Panc1 (cell line): ENCODE results near the gene PAFAH1B2. TPM values are rescaled to one million over a fixed set of nuclear protein-coding genes. Genes with fewer than 3 reads are reported as not detected.

Source experiments
- ATAC-seq: fragments of 200-7000 bp; cut with Tn5 transposase; 2 replicates; pipeline ENCODE4 v1.9.1; 2020; ENCODE audit warnings: mild to moderate bottlenecking, moderate library complexity
- BruUV-seq: library from RNA; stranded (reverse); fragments of 400-500 nt; replicated peaks from 2 replicates; lab custom pipeline; 2021; lab: Mats Ljungman, UMichigan
- CTCF ChIA-PET: fragments of 300-600 bp; sonication (Branson Sonifier 250); formaldehyde crosslinking; loops from one replicate; lab custom pipeline; 2022; ENCODE audit warnings: antibody characterized with exemption; lab: Charles Lee
- POLR2A ChIA-PET: fragments of 300-600 bp; sonication (Branson Sonifier 250); formaldehyde crosslinking; loops from one replicate; lab custom pipeline; 2022; ENCODE audit warnings: antibody characterized with exemption; lab: Charles Lee
- DNase-seq: peaks from one replicate; pipeline ENCODE4 v3.0.0-alpha.2; 2010; ENCODE audit warnings: low read depth, low spot score
- H3K27ac ChIP-seq: 2 replicates; pipeline ENCODE4 v1.5.1; 2011; ENCODE audit warnings: mild to moderate bottlenecking, low read length, inconsistent platforms
- H3K27me3 ChIP-seq: fragments of 200-500 bp; sonication (Bioruptor generic); 2 replicates; pipeline ENCODE4 v1.6.0; 2014; ENCODE audit warnings: low read length, inconsistent platforms; ENCODE audit not compliant: control insufficient read depth, insufficient read depth
- H3K36me3 ChIP-seq: fragments of 200-500 bp; sonication (Bioruptor generic); 2 replicates; pipeline ENCODE4 v1.5.1; 2014; ENCODE audit warnings: inconsistent platforms, mild to moderate bottlenecking, low read length, moderate library complexity; ENCODE audit not compliant: control insufficient read depth, insufficient read depth
- H3K4me1 ChIP-seq: 2 replicates; pipeline ENCODE4 v1.5.1; 2011; ENCODE audit warnings: inconsistent platforms, mild to moderate bottlenecking, low read length, moderate library complexity; ENCODE audit not compliant: control insufficient read depth, insufficient read depth
- H3K4me3 ChIP-seq, 2 experiments: 2 replicates each; pipeline ENCODE4 v1.5.1; 2011 to 2012; ENCODE audit warnings: low read depth in 2 of 2, low read length in 2 of 2, mild to moderate bottlenecking in 2 of 2, inconsistent platforms in 1 of 2, moderate library complexity in 1 of 2
- H3K9me3 ChIP-seq: fragments of 200-500 bp; sonication (Bioruptor generic); 2 replicates; pipeline ENCODE4 v1.5.1; 2014; ENCODE audit warnings: low read depth, mild to moderate bottlenecking, inconsistent platforms, low read length, moderate library complexity; ENCODE audit not compliant: control insufficient read depth, insufficient read depth
- CTCF ChIP-seq: fragments of 450-650 bp; IDR thresholded peaks from 2 replicates; pipeline ENCODE4 v1.5.1; 2017; ENCODE audit warnings: mild to moderate bottlenecking
- POLR2AphosphoS5 ChIP-seq: IDR thresholded peaks from 2 replicates; pipeline ENCODE4 v1.6.1; 2012; ENCODE audit warnings: mild to moderate bottlenecking, low read depth, low read length, moderate library complexity
- SIN3A ChIP-seq: IDR thresholded peaks from 2 replicates; pipeline ENCODE4 v1.6.1; 2012; ENCODE audit warnings: low read depth, mild to moderate bottlenecking, low read length, moderate library complexity, borderline replicate concordance; ENCODE audit not compliant: insufficient read depth
- TCF7L2 ChIP-seq: IDR thresholded peaks from 2 replicates; pipeline ENCODE4 v1.6.1; 2011; ENCODE audit warnings: mild to moderate bottlenecking, low read depth, low read length, inconsistent platforms
- in situ Hi-C: cut with HindIII; loops from 2 replicates; pipeline ENCODE4 v1.10.0; 2016; ENCODE audit warnings: low sequenced_read_pairs, low pct_unique_long_range_greater_than_20kb
- intact Hi-C: fragments of 100-400 bp; cut with micrococcal nuclease; formaldehyde crosslinking; loops from one replicate; pipeline ENCODE4 v1.10.0; 2022; ENCODE audit not compliant: unreplicated experiment
- total RNA-seq: library from RNA; stranded (reverse); gene quantifications from one replicate; pipeline ENCODE4 v1.2.1, GENCODE V29; 2021; ENCODE audit not compliant: unreplicated experiment
- TF ChIP-seq, protein P1 (sequence below), 2 experiments: IDR thresholded peaks; 2 replicates each; pipeline ENCODE4 v1.6.1; 2011 to 2012; ENCODE audit warnings: low read depth in 2 of 2, control low read depth in 1 of 2, low read length in 1 of 2, mild to moderate bottlenecking in 1 of 2, moderate library complexity in 1 of 2; ENCODE audit not compliant: insufficient read depth in 1 of 2

PAFAH1B2 gene
- total RNA-seq, 1 experiment from 2014 or later: 179 TPM

GRCh38 chr11:117195761-117196160 lies 51.7 kb downstream of the PAFAH1B2 start:
- H3K9me3 ChIP-seq: no peaks in the 10 kb centered on the region
- in situ Hi-C loops (no loop called here), intact Hi-C loops (no loop called here)
- no peaks in the 10 kb centered on the region for H3K27me3 ChIP-seq
- DNase-seq: no peak
- H3K4me1 ChIP-seq: peaks cover 6% of the 10 kb centered on the region; the same call in 1 of the 2 replicates
- no peak for ATAC-seq
- CTCF ChIA-PET: no interaction called here
- BruUV-seq: no TSS peak
- POLR2A ChIA-PET: no interaction called here
- TF ChIP-seq, protein P1, sequence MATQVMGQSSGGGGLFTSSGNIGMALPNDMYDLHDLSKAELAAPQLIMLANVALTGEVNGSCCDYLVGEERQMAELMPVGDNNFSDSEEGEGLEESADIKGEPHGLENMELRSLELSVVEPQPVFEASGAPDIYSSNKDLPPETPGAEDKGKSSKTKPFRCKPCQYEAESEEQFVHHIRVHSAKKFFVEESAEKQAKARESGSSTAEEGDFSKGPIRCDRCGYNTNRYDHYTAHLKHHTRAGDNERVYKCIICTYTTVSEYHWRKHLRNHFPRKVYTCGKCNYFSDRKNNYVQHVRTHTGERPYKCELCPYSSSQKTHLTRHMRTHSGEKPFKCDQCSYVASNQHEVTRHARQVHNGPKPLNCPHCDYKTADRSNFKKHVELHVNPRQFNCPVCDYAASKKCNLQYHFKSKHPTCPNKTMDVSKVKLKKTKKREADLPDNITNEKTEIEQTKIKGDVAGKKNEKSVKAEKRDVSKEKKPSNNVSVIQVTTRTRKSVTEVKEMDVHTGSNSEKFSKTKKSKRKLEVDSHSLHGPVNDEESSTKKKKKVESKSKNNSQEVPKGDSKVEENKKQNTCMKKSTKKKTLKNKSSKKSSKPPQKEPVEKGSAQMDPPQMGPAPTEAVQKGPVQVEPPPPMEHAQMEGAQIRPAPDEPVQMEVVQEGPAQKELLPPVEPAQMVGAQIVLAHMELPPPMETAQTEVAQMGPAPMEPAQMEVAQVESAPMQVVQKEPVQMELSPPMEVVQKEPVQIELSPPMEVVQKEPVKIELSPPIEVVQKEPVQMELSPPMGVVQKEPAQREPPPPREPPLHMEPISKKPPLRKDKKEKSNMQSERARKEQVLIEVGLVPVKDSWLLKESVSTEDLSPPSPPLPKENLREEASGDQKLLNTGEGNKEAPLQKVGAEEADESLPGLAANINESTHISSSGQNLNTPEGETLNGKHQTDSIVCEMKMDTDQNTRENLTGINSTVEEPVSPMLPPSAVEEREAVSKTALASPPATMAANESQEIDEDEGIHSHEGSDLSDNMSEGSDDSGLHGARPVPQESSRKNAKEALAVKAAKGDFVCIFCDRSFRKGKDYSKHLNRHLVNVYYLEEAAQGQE (IDR thresholded peaks at IDR 0.05; ENCODE audit: insufficient read depth in 1 of 2, low read depth in 2 of 2, low read length in 1 of 2): no peak
- no peak for TF ChIP-seq CTCF
- H3K36me3 ChIP-seq: no peaks in the 10 kb centered on the region
- no peak overlapping the region for H3K27ac ChIP-seq
- H3K4me3 ChIP-seq: no peak overlapping the region

DNA sequence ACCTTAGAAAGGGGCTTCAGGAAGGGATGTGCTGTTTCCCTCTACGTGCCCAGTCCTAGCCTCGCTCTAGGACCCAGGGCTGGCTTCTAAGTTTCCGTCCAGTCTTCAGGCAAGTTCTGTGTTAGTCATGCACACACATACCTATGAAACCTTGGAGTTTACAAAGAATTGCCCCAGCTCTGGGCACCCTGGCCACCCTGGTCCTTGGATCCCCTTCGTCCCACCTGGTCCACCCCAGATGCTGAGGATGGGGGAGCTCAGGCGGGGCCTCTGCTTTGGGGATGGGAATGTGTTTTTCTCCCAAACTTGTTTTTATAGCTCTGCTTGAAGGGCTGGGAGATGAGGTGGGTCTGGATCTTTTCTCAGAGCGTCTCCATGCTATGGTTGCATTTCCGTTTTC lies 52.9 kb downstream of the PAFAH1B2 start:
- H3K4me3 ChIP-seq: no peak overlapping the region
- H3K27ac ChIP-seq: no peak overlapping the region
- in situ Hi-C loops: no loop called here
- no peaks in the 10 kb centered on the region for H3K27me3 ChIP-seq
- ChIA-PET CTCF (interaction anchor here (0.6 kb wide), 1 partner anchor 50 kb away, joined by 4 read pairs; no protein-coding TSS in a partner anchor), POLR2A (no interaction called here)
- ATAC-seq: no peak
- H3K9me3 ChIP-seq: no peaks in the 10 kb centered on the region
- no peak for TF ChIP-seq POLR2AphosphoS5
- TF ChIP-seq, protein P1 (IDR thresholded peaks at IDR 0.05; ENCODE audit: insufficient read depth in 1 of 2, low read depth in 2 of 2, low read length in 1 of 2): no peak
- no peak for TF ChIP-seq SIN3A
- TF ChIP-seq TCF7L2: no peak
- TF ChIP-seq CTCF: no peak
- intact Hi-C loops: no loop called here
- no peak for DNase-seq
- peaks cover 6% of the 10 kb centered on the region for H3K4me1 ChIP-seq
- no TSS peak for BruUV-seq
- H3K36me3 ChIP-seq: no peaks in the 10 kb centered on the region
